ENCODE measurements around the gene PDE7B.

DNA sequence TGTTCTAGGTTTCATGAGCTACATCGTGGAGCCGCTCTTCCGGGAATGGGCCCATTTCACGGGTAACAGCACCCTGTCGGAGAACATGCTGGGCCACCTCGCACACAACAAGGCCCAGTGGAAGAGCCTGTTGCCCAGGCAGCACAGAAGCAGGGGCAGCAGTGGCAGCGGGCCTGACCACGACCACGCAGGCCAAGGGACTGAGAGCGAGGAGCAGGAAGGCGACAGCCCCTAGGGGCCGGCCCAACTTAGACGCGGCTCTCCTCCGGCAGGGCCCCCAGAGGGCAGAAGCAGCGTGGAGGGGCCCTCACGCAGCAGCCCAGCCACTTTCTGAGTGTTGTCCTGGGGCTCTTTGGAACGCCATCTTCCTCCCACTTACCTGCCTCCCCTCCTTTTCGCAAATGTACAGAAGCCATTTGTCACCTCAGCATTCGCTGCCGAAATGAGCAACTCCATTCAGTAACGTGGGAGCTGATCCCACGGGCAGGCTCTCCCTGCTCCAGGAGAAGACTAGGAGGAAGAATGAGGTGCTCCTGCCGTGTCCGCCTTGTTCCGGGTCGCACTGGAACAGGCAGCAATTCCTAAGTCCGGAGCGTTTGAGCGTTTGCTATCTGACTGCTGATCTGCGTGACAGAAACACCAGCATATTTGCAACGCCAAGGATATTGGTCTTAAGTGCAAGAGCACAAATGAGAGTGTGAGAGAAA is 340.3 kb downstream of the PDE7B start:
- TF ChIP-seq, protein P1, sequence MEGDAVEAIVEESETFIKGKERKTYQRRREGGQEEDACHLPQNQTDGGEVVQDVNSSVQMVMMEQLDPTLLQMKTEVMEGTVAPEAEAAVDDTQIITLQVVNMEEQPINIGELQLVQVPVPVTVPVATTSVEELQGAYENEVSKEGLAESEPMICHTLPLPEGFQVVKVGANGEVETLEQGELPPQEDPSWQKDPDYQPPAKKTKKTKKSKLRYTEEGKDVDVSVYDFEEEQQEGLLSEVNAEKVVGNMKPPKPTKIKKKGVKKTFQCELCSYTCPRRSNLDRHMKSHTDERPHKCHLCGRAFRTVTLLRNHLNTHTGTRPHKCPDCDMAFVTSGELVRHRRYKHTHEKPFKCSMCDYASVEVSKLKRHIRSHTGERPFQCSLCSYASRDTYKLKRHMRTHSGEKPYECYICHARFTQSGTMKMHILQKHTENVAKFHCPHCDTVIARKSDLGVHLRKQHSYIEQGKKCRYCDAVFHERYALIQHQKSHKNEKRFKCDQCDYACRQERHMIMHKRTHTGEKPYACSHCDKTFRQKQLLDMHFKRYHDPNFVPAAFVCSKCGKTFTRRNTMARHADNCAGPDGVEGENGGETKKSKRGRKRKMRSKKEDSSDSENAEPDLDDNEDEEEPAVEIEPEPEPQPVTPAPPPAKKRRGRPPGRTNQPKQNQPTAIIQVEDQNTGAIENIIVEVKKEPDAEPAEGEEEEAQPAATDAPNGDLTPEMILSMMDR (IDR thresholded peaks at IDR 0.05), result no peak
- TF ChIP-seq POLR2A (IDR thresholded peaks at IDR 0.05; ENCODE audit: low read depth), result no peak
- TF ChIP-seq EP300 (IDR thresholded peaks at IDR 0.05), result no peak
- TF ChIP-seq POLR2AphosphoS5 (IDR thresholded peaks at IDR 0.05), result no peak
